Endothelial cell (in vitro differentiated cells): ENCODE results near the gene PLP2. TPM values are rescaled to one million over a fixed set of nuclear protein-coding genes. Genes with fewer than 3 reads are reported as not detected.
"Not testable (repeated sequence)": the region's sequence is repeated elsewhere in the genome, so short reads cannot be mapped to it uniquely, and the experiment has no call there.

Experiments
- DNase-seq: peaks from one replicate; pipeline ENCODE4 v3.0.0; 2021; ENCODE audit warnings: low spot score
- H3K27ac Mint-ChIP-seq: one replicate; pipeline ENCODE4 v1.8.0; 2021; ENCODE audit warnings: mixed read lengths, inconsistent platforms; ENCODE audit not compliant: unreplicated experiment
- H3K27me3 Mint-ChIP-seq: one replicate; pipeline ENCODE4 v1.8.0; 2021; ENCODE audit warnings: mild to moderate bottlenecking, moderate library complexity, mixed read lengths, inconsistent platforms; ENCODE audit not compliant: unreplicated experiment
- H3K36me3 Mint-ChIP-seq: one replicate; pipeline ENCODE4 v1.8.0; 2021; ENCODE audit warnings: mild to moderate bottlenecking, low read depth, mixed read lengths, inconsistent platforms; ENCODE audit not compliant: unreplicated experiment
- H3K4me1 Mint-ChIP-seq: one replicate; pipeline ENCODE4 v1.8.0; 2021; ENCODE audit warnings: mild to moderate bottlenecking, mixed read lengths, inconsistent platforms; ENCODE audit not compliant: unreplicated experiment
- H3K4me3 Mint-ChIP-seq: one replicate; pipeline ENCODE4 v1.8.0; 2021; ENCODE audit warnings: mild to moderate bottlenecking, mixed read lengths, inconsistent platforms; ENCODE audit not compliant: unreplicated experiment
- H3K9me3 Mint-ChIP-seq: one replicate; pipeline ENCODE4 v1.8.0; 2021; ENCODE audit warnings: mixed read lengths, inconsistent platforms; ENCODE audit not compliant: unreplicated experiment
- CTCF ChIP-seq: fragments of 200-600 bp; sonication (generic); IDR thresholded peaks from one replicate; pipeline ENCODE4 v1.5.0; 2021; ENCODE audit warnings: antibody characterized with exemption; ENCODE audit not compliant: unreplicated experiment
- total RNA-seq: library from RNA; stranded (reverse); fragmentation: NEBNext Ultra II Directional; extraction: Animal tissue kit (Norgen Biotek cat#: 25700); gene quantifications from one replicate; pipeline ENCODE4 v1.2.1, GENCODE V29; 2021; ENCODE audit not compliant: unreplicated experiment

Gene PLP2
- total RNA-seq, 1 donor from 2014 or later, result 1.9 TPM

GRCh38 chrX:49137492-49137891 lies 34.2 kb upstream of the PLP2 start:
- H3K36me3 Mint-ChIP-seq, result peaks cover 18% of the 10 kb centered on the region
- H3K27me3 Mint-ChIP-seq, result peaks cover 2% of the 10 kb centered on the region
- H3K9me3 Mint-ChIP-seq, result peaks cover 6% of the 10 kb centered on the region
- H3K4me3 Mint-ChIP-seq, result no peak overlapping the region
- DNase-seq, result peak; percentile 23
- TF ChIP-seq CTCF, result no peak
- peak overlapping the region; percentile 94 for H3K27ac Mint-ChIP-seq
- H3K4me1 Mint-ChIP-seq, result peaks cover 4% of the 10 kb centered on the region

DNA sequence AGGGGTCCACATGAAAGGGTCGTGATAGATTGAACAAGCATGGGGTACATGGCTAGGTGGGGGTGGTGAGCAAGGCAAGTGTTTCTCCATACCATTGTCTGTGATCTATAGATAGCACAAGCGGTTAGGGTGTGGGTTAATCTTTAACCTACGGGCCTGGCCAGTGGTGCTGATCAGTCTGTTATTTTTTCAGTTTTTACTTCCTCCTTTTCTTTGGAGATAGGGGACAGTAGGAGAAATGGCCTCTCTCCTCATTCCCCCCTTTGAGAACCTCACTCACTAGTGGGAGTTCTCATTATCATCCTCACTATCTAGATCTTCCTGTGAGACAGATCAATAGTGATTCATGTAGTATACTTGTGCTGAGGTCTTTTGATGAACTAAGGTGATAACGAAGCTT lies 32.0 kb upstream of the PLP2 start:
- Mint-ChIP-seq H3K4me3 (no peak overlapping the region), H3K36me3 (peaks cover 18% of the 10 kb centered on the region), H3K27ac (peak overlapping the region; percentile 30), H3K9me3 (peaks cover 6% of the 10 kb centered on the region), H3K27me3 (peaks cover 2% of the 10 kb centered on the region), H3K4me1 (peaks cover 4% of the 10 kb centered on the region)
- DNase-seq, result no peak
- TF ChIP-seq CTCF, result no peak

- not testable (repeated sequence) for H3K27ac Mint-ChIP-seq, H3K4me1 Mint-ChIP-seq, DNase-seq, H3K4me3 Mint-ChIP-seq, H3K9me3 Mint-ChIP-seq, H3K27me3 Mint-ChIP-seq
- peaks cover 13% of the 10 kb centered on the region for H3K36me3 Mint-ChIP-seq
Observed at GRCh38 chrX:49142264-49142663, 29.4 kb upstream of the PLP2 start.

DNA sequence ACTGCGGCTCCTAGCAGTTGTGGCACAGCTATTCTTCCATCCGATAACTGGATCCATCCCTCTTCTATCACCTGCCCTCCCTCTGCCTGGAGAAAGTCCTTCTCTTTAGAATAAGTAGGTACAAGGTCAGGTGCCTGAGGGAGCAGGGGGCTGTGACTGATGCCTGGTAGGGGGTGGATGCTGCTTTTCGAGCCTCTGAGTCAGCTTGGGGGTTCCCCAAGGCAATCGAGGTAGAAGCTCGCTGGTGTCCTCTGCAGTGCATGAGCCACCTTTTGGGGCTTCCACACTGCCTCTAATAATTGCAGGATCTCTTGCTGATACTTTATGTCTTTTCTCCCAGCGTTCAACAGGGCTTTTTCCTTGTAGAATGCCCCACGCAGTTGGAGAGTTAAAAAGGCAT lies 28.5 kb upstream of the PLP2 start:
- H3K27me3 Mint-ChIP-seq, H3K27ac Mint-ChIP-seq, DNase-seq, H3K4me1 Mint-ChIP-seq, H3K9me3 Mint-ChIP-seq, H3K4me3 Mint-ChIP-seq: not testable (repeated sequence)
- H3K36me3 Mint-ChIP-seq, result peaks cover 13% of the 10 kb centered on the region

- no peak overlapping the region for H3K4me3 Mint-ChIP-seq
- H3K27me3 Mint-ChIP-seq, result peaks cover 2% of the 10 kb centered on the region
- H3K36me3 Mint-ChIP-seq, result no peaks in the 10 kb centered on the region
- no peak for DNase-seq
- no peak for TF ChIP-seq CTCF
- no peak overlapping the region for H3K27ac Mint-ChIP-seq
- no peaks in the 10 kb centered on the region for H3K9me3 Mint-ChIP-seq
- no peaks in the 10 kb centered on the region for H3K4me1 Mint-ChIP-seq
Observed at GRCh38 chrX:49147282-49147681, 24.4 kb upstream of the PLP2 start.

DNA sequence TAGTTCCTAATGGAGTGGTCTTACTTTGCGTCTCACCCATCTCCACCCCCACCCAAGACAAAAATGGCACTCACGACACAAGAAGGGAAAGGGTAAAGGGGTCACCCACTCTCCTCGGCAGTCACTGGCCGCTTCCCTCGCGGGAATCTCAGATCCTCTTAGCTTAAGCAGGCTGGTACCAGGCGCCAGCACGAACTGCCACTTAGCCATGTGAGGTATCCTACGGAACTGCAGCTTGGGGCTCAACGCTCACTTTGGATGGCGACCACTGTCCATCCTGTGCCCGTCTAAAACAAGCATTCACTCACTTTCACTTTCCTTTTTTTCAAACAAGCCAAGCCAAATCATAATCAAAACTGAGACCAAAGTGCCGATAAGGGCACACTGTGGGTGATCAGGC lies 23.8 kb upstream of the PLP2 start:
- peaks cover 2% of the 10 kb centered on the region for H3K27me3 Mint-ChIP-seq
- H3K4me1 Mint-ChIP-seq, result no peaks in the 10 kb centered on the region
- no peaks in the 10 kb centered on the region for H3K36me3 Mint-ChIP-seq
- no peaks in the 10 kb centered on the region for H3K9me3 Mint-ChIP-seq
- no peak overlapping the region for H3K4me3 Mint-ChIP-seq
- no peak overlapping the region for H3K27ac Mint-ChIP-seq
- TF ChIP-seq CTCF, result no peak
- DNase-seq, result no peak

GRCh38 chrX:49148390-49149100 lies 23.2 kb upstream of the PLP2 start:
- not testable (repeated sequence) for H3K9me3 Mint-ChIP-seq, H3K27me3 Mint-ChIP-seq, DNase-seq, H3K4me3 Mint-ChIP-seq, H3K36me3 Mint-ChIP-seq, H3K27ac Mint-ChIP-seq, H3K4me1 Mint-ChIP-seq

DNA sequence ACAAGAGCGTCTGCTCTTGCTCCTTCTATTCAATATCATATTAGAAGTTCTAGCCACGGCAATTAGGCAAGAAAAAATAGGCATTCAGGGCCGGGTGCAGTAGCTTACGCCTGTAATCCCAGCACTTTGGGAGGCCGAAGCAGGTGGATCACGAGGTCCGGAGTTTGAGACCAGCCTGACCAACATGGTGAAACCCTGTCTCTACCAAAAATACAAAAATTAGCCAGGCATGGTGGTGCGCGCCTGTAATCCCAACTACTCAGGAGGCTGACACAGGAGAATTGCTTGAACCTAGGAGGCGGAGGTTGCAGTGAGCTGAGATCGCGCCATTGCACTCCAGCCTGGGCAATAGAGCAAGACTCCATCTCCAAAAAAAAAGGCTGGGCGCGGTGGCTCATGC lies 22.4 kb upstream of the PLP2 start:
- not testable (repeated sequence) for H3K27ac Mint-ChIP-seq, H3K4me1 Mint-ChIP-seq, H3K27me3 Mint-ChIP-seq, H3K9me3 Mint-ChIP-seq, H3K4me3 Mint-ChIP-seq, H3K36me3 Mint-ChIP-seq, DNase-seq
